Anterior cingulate cortex (tissue), 58 donors: ENCODE measurements around the gene CHST8.
A peak's percentile ranks its signal among the peaks of the same experiment; 100 is the strongest.
"Not testable (repeated sequence)": the region's sequence is repeated elsewhere in the genome, so short reads cannot be mapped to it uniquely, and the experiment has no call there.

Source experiments
- DNase-seq, 58 donors: peaks; one replicate each; lab custom pipeline; 2025; lab: John Stamatoyannopoulos, UW

Gene CHST8

DNA sequence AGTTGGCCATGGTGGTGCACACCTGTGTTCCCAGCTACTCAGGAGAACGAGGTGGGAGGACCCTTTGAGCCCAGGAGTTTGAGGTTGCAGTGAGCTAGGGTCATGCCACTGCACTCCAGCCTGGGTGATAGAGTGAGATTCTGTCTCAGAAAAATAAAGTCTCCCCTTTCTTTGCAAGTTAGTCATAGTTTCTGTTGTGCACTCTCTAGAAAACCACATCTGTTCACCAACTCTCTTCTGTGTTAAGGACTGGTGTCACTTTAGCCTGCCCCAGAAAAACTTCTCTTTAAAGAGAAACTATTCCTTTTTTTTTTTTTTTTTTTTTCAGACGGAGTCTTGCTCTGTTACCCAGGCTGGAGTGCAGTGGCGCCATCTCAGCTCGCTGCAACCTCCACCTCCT is 4.9 kb upstream of the CHST8 start:
- DNase-seq = no peak

DNA sequence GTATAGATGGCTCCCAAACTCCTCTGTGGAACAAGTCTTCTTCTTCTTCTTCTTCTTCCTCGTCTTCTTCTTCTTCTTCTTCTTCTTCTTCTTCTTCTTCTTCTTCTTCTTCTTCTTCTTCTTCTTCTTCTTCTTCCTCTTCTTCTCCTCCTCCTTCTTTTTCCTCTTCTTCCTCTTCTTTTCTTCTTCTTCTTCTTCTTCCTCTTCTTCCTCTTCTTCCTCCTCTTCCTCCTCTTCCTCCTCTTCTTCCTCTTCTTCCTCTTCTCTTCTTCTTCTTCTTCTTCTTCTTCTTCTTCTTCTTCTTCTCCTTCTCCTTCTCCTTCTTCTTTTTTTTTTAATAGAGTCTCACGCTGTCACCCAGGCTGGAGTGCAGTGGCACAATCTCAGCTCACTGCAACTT is 3.4 kb upstream of the CHST8 start:
- DNase-seq = not testable (repeated sequence)

DNA sequence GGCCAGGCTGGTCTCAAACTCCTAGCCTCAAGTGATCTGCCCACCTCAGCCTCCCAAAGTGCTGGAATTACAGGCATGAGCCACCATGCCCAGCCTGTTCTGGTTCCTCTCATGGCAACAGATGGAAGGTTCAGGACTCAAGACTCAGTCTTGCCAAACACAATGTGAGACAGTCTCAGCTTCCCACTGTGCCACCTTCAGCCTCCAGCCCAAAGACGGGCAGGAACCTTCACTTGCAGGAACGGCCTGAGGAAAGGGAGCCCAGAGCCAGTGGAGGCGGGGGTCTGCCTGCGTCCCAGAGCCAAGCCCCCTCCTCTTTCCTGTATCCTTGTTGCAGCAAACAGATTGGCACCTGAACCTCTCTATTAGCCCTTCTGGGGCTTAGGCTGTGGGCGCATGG is 2.9 kb upstream of the CHST8 start:
- no peak for DNase-seq

DNA sequence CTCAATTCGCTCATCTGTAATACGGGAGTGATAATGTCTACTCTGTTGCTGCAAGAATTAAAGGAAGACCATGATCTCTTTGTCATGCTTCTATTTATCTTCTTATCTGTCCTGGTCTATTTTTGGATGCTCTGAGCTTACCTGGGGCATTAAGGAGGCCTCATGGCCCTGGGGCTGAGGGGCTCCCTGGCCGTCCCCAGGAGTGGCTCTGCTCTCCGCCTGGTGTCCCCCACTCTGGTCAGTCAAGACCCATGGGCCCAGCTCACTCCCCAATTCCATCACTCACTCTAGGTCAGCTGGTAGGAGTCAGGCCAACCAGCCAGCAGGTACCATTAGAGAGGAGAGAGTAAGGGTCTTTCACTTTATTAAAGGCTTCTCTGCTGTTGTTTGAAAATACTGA is 1.1 kb upstream of the CHST8 start:
- DNase-seq = no peak

DNA sequence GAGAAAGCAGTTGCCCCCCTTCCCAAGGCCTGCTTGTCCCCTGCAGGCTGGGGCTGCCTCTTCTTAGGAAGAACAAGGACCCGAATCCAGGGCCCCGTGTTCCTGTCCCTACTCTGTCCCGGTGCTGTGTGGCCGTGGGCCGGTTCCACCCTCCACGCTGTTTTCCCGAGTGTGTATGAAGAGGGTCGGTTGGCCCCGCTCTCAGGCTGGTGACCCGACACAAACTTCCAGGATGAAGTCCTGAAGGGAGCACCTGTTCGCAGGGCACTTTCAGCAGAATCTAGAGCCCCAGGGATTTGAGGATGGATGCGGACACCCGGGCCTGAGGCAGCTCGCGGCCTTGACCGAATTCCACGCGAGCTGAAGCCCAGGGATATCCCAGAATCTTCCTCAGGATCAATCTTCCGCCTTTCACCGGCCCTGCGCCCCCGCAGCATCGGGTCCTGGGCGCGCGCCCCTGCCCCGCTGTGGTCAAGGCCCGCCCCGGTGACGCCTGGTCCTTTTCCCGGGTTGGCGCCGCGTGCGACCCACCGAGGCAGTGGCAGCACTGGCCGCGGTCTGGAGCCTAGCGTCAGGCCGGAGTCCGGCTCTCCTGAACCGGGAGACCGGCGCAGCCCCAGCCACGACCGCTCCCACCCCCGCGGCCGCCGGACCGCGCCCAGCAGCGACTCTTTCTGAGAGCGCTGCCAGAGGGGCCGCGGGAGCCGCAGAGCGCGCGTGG is 528 bp upstream of the CHST8 start:
- no peak for DNase-seq

DNA sequence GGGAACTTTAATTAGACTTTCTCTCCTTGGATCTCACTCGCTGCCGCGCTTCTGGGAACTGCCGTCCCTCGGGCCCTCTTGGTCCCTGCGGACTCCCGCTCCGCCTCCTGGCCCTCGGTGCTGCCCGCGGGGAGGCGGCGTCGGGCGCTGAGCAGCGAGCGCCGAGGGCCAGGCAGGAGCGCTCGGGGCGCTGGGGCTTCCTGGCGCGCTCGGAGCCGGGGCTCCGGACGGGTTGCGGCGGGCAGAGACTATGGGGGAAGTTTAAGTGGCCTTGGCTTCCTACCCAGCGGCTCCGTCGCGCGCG is 704 bp downstream of the CHST8 start:
- DNase-seq = no peak

DNA sequence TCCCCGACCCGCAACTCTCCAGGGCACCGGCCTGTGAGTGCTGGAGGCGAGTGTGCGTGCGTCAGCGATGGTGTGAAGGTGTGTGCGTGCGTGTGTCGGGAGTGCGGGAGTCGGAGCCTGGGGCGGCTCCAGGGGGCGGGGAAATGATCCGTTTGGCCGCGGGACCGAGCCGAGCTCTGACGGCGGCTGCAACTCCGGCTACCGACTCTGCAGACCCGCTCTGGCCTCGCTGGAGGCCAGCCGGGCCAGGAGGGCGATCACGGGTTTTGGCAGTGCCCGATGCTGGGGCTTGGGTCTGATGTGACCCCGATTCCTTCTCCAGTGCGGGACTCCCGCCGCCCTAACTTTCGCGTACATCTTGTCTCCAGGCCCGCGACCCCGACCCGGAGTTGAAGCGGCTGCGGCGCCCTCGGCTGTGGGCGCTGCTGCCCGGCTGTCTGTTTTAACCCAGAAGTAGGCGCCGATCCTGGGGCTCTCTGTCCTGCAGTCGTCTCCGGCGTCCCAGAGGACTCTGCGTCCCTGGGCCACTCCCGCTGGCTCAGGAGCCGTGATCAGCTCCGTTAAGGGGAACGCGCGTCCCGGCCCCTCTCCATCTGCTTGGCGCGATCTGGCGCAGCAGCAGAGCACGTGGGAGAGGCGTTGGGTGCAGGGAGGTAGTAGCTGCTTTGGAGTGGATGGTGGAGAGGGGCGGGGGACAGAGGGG is 1.2 kb downstream of the CHST8 start:
- DNase-seq = peak in 2 of 58 donors; percentile 7 to 11

DNA sequence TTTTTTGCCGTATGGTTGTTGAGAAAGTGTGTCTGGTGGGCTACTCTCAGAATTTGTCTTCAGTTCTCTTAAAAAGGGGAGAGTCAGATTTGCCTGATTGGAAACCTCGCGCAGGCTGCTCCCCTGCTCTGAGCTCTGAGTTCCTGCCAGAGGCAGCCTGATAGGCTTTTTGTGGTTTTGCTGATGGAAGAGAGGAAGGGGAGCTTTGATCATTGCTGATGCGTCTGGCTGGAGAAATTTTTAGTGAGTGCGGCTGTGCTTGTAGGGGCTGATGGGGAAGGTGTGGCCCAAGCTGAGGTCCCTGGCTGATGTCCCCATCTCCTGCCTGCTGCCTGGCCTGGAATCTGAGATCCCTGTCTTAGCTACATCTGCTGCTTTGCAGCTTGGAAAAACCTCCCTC is 2.8 kb downstream of the CHST8 start:
- no peak for DNase-seq

DNA sequence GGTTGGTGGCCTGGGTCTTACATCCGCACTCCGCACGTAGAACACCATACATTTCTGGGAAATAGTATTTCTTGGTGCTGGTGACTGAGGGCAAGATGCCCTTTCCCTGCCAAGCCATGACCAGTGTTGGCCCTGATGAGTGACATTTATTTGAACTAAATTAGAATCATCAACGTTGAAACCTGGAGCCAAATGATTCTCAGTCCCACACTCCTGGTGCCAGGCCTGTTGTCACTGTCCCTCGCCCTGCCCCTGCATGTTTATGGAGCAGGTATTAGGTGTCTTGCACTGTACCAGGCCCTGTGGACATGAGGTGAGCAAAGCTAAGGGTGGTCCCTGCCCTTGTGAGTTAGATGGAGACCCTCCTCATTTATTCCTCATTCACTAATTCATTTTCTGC is 5.8 kb downstream of the CHST8 start:
- DNase-seq = no peak

DNA sequence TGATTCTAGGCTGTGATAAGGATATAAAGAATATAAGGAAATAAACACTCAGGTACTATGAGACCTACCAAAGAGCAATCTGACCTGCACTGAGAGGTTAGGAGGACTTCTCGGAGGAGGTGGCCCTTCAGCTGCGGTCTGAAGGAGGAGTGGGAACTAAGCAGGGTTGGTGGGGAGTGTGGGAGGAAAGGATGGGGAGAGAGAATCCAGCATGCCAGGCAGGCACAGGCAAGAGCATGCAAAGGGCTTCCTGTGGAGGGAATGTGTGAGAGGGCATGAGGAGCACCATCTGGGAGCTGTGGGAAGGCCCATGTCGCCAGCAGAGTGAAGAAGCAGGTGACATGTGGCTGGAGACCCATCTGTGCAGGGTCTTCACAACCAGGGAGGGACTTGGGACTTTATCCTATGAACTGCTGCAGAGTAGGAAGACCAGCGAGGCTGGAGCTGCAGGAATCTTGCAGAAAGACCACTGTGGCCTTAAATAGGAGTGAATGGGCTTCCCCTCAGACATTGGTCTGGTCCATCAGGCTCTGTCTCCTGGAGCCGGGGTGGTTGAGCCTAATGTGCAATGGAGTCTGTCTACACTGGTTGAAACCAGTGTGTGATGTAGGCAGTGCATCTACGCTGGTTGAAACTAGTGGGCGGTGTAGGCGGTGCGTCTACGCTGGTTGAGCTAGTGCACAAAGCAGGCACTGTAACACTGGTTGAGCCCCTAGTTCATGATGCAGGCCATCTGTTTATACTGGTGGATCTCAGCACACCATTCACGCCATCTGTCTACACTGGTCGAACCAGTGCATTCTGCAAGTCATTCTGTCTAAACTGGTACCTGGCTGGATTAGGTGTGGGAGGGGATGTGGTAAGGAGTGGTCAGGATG is 6.4 kb downstream of the CHST8 start:
- DNase-seq = no peak

DNA sequence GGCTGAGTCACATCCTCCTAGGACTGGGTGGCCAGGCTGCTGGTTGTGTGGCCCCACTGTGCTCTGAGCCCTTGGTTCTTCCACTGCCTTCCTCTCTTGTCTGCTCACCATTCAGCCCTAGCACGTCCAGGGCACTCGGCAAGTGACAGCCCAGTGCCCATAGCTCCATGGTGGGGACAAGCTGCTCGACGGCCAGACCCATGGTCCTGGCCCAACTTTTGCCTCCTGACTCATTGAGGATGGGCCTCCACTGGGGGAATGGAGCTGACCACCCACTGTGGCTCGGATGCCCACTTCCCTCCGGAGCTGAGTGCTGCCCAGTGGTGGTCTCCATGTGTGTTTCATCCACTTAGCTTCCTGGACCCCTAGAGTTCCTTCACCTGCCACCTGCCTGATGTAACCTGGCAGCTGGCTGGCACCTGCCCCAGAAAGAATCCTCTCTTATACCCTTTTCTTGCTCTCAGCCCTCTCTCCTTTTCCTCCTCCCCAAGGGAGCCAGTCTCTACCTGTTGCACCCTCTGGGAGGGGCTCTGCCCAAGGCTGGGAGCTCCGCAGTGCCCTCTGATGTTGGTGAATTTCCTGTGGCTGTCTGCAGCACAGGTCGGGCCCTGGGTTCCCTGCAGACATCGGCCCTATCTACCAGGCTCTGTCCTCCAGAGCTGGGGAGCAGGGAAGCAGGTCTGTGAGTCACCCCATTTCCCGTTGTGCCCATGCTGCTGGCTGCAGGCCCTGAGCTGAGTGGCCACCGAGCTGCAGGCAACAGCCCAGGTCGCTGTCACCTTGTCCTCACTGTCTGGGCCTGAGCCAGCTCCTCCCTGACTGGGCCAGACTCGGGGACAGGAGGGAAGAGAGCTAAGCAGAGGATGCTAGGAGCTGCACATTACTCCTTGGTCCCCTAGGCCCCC is 7.4 kb downstream of the CHST8 start:
- DNase-seq = no peak

DNA sequence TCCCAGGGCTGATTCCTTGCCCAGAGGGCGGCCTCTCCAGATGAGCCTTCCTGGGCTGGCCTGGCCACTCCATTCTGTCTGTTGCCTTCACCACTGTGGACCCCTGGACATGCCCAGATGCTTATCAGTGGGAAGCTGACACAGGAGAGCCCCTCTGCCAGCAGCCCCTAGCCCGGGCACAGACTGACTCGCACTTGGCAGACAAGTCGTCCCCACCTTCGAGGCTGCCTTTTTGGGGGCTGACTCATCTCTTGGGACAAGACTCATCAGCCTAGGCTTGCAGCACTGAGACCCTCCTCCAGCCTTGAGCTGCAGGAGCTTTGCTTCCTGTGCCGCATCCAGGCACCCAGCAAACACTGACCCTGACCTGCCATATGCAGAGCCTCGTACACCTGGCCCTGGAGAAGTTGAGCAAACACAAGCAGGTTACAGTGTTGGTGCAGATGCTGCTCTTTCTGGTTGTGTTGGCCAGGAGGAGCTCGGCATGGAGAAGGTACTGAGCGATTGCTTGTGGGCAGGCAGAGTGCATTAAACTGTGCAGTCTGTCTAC is 8.1 kb downstream of the CHST8 start:
- no peak for DNase-seq

DNA sequence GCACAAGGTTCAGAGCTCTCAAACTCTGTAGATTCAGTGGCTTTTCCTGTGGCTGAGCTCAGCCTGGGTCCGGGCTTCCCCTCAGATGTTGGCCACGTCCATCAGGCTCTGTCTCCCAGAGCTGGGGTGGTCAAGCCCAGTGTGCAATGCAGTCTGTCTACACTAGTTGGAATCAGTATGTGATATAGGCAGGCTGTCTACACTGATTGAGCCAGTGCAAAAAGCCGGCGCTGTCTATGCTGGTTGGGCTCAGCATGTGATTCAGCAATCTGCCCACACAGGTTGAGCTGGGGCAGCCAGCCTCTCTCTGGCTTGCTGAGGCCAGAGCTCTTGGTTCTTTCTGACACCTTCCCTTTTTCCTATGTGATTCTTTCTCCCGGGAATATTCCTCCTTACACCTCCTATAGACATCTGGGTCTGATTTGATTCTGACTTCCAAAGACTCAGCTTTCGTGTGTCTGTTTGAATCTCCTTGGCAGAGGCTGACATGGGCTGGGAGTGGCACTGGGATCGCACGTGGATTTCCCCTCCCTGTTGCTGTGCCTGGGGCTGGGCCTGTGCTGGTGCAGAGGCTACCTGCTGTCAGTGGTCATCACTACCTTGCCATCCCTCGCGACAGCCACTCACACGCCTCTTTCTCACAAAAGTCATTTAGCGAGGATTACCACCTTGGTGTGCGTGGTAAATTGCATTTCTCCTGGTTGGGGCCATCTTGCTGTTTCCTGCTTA is 9.3 kb downstream of the CHST8 start:
- DNase-seq = no peak

DNA sequence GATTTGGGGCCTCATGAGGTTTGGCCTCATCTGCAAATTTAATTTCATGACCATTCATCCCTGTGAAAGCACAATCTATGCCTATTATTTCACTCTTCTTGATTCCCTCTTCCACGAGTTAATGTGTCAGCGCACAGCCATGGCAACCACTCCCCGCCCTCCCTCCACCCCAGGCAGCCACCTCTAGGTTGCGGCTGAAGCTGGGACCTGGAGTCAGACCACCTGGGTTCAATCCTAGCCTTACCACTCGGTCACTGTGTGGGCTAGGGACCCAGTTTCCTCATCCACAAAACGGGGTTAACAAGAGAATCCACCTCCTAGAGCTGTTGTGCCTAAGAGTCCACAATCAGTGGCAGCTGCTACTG is 9.8 kb downstream of the CHST8 start:
- DNase-seq = no peak

DNA sequence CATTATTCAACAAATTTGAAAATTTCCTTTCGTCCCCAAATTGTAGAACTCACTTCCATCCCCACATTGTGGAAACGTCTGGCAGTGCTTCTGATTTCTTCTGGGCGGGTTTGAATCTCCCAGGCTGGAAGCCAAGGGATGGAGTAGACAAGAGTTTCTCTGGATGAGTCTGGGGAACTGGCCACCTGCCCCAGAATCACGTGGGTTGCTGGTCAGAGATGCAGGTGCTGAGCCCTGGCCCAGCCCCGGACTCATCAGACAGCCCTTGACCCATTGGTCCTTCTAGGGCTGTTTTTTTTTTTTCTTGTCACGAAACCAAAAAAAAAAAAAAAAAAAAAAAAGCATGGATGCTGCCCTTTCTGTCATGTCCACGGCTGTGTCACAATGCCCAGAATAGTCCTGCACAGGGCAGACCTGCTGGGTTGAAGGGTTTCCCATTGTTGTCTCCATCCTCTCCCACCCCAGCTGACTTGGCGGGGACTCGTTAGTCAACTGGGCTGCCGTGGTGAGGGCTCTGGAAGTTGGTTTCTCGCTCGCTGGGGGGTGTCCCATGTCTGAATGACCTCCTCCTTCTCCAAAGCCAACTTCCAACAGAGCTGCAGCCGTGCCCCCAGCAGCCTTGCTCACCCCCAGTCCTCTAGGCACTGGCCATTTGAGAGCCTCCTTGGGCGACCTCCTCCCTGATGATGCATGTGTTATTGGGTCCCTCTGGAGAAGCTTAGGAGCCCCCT is 12.8 kb downstream of the CHST8 start:
- DNase-seq = no peak

DNA sequence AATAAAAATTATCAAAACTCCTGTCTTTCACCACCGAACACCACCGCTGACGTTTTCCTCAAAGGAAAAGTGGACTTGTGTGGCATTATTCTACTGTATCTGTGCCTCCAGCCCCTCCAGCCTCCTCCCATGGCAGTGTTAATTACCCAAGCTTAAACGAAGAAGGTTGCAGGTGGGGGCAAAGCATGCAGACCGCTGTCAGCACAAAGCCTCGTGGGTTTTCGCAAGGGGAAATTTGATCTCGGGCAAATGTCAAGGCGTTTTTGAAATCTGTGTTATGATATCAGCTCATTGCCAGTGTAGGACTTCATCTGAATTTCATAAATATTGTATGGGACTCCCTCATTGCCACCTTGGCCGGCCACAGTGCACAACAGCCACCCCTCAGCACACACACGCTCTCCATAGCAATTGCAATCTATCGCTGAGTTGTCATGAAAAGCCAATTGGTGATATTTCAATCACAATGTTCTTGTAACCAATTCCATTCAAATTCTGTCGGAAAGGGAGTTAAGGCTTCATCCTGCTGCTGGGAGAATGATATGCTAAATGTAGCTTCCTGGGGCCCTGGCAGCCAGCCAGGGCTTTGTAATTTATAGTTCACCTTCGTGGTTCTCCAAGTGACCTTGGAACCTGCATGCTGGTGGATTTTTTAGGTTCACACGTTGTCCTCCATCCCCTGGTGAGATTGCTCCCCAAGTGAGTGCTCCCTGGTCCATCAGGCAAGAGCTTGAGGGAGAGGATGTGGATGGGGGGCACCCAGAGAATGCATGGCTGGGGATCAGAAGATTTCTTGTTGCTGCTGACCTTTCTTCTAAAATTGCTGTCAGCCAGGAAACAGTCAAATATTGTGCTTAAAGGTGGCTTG is 16.6 kb downstream of the CHST8 start:
- DNase-seq = no peak

DNA sequence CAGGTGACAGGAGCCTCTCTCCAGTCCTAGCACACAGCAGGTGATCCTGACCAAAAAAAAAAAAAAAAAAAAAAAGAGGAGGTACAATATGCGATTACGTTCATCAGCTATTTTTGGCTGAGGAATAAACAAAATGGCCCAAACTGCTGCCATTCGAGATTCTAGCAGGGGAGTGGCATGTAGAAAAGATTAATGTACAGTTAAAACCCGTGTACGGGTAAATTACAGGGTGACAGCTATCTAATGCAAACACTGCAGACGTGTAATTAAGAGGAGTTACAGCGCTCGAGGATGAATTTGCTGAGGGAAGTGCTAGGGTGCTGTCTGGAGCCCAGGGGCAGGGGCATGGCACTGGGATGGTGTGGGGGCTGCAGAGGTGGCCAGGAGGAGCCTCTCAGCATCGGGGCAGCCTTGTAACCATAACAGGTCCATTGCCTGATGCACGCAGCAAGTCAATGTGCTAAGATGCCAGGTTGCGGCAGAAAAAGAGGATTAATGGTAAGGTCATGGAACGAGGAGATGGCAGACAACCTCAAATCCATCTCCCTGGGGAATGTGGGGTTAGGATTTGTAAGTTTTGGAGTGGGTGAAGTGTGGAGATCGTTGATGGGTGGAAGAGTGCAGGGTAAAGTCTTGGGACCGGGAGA is 17.4 kb downstream of the CHST8 start:
- DNase-seq = no peak
